Psoas muscle (tissue), 8 donors: ENCODE data around the gene ITGB8. TPM values are rescaled to one million over a fixed set of nuclear protein-coding genes. Genes with fewer than 3 reads are reported as not detected.

ENCODE experiments used
- ATAC-seq, 4 donors: fragments of 200-7000 bp; cut with Tn5 transposase; one replicate each; pipeline ENCODE4 v1.9.1; 2020; ENCODE audit warnings: moderate library complexity in 3 of 4, mild to moderate bottlenecking in 2 of 4
- DNase-seq, 2 donors: peaks; one replicate each; pipeline ENCODE4 v3.0.0-alpha.2; 2020
- H3K27ac ChIP-seq: fragments of 200-600 bp; one replicate; pipeline ENCODE4 v1.8.0; 2022
- H3K27me3 ChIP-seq, 3 donors: fragments of 200-600 bp in 1 of 3; one replicate each; pipeline versions ENCODE4 v1.6.1 to v1.8.0; 2013 to 2022; ENCODE audit warnings: low read length in 2 of 3, mild to moderate bottlenecking in 2 of 3, moderate library complexity in 1 of 3; ENCODE audit not compliant: insufficient read depth in 3 of 3
- H3K36me3 ChIP-seq, 2 donors: fragments of 200-600 bp in 1 of 2; one replicate each; pipeline versions ENCODE4 v1.6.1 to v1.8.0; 2013 to 2022; ENCODE audit warnings: low read depth in 1 of 2, mild to moderate bottlenecking in 1 of 2, moderate library complexity in 1 of 2; ENCODE audit not compliant: insufficient read depth in 1 of 2
- H3K4me1 ChIP-seq: fragments of 200-600 bp; one replicate; pipeline ENCODE4 v1.8.0; 2022
- H3K4me3 ChIP-seq: fragments of 200-600 bp; one replicate; pipeline ENCODE4 v1.8.0; 2022; ENCODE audit warnings: mild to moderate bottlenecking
- H3K9me3 ChIP-seq: fragments of 200-600 bp; one replicate; pipeline ENCODE4 v1.8.0; 2022
- CTCF ChIP-seq: fragments of 200-600 bp; IDR thresholded peaks from one replicate; pipeline ENCODE4 v1.8.0; 2022; ENCODE audit warnings: antibody characterized with exemption
- WGBS, 3 donors: extraction: QIAGEN DNeasy Blood & Tissue Kit; methylation state at CpG; one replicate each; pipeline versions ENCODE4 v1.1.6 to v1.1.7; 2013; 5-methylcytosine and 5-hydroxymethylcytosine counted together
- intact Hi-C, 2 donors: fragments of 100-400 bp; cut with DNase I; formaldehyde crosslinking; loops; one replicate each; pipeline versions ENCODE4 v1.11.0 to v1.14.2; 2022
- polyA plus RNA-seq, 3 donors: library from polyadenylated mRNA; stranded (reverse); fragments of 200-250 nt; gene quantifications; one replicate each; pipeline ENCODE4 v1.2.3, GENCODE V29; 2013
- total RNA-seq, 4 donors: library from RNA; stranded (reverse); fragmentation: NEBNext Ultra II Directional in 2 of 4; extraction: Animal tissue kit (Norgen Biotek cat#: 25700) in 2 of 4; gene quantifications; one replicate each; pipeline versions ENCODE4 v1.2.1 to v1.2.4, GENCODE V29; 2021 to 2023
- donor health status: healthy with polysubstance abuse.
- donor health status: DM: no; HTN: no; CAD: no; lungs with moderate emphysema.
- donor health status: Bipolar disorder and iron deficiency.
- donor health status: healthy.
- donor health status: DM: yes; HTN: yes; CAD: no.
- donor health status: DM: no; HTN: no; CAD: no.
- donor health status: DM: no; HTN: no; CAD: no.
- donor health status: DM: yes; HTN: yes; CAD: no.

The ITGB8 gene
- total and polyA plus RNA-seq, 7 donors, result 0.04 to 0.60 (median 0.12) TPM

GRCh38 chr7:20316706-20317105, 14.0 kb upstream of the ITGB8 start:
- Histone ChIP-seq H3K4me3 (no peak overlapping the region), H3K36me3 (no peaks in the 10 kb centered on the region), H3K27ac (no peak overlapping the region), H3K4me1 (no peaks in the 10 kb centered on the region), H3K9me3 (no peaks in the 10 kb centered on the region), H3K27me3 (no peaks in the 10 kb centered on the region)
- ATAC-seq (no peak), DNase-seq (no peak)
- 82 to 85% (median 85%) methylated on average over 4 of the region's 4 CpGs for WGBS, 3 donors
- TF ChIP-seq CTCF, result no peak
- intact Hi-C loops, result no loop called here

GRCh38 chr7:20317413-20317812, 13.3 kb upstream of the ITGB8 start:
- no peaks in the 10 kb centered on the region for H3K4me1 ChIP-seq
- no peaks in the 10 kb centered on the region for H3K27me3 ChIP-seq
- H3K9me3 ChIP-seq, result no peaks in the 10 kb centered on the region
- no peaks in the 10 kb centered on the region for H3K36me3 ChIP-seq
- no peak for TF ChIP-seq CTCF
- DNase-seq, result no peak
- no peak for ATAC-seq
- no peak overlapping the region for H3K27ac ChIP-seq
- intact Hi-C loops, result no loop called here
- H3K4me3 ChIP-seq, result no peak overlapping the region

DNA sequence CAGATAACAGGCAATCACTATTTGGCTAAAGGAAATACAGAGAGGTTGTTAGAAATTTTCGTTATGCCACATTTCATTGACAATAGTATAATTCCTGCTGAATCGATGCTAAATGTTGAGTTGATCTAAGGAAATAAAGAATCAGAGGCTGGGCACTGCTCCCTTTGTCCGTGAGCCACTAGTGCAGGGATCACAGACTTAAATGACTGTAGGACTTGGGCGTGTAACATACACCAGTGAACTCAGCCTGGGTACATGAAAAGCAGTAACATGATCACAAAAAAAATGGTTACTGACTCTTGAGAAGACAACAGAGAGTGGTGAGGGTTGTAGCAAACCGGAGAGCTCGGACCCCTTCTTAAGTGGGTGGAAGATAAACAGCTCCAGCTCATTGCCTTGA, 11.8 kb upstream of the ITGB8 start:
- Histone ChIP-seq H3K36me3 (no peaks in the 10 kb centered on the region), H3K27me3 (no peaks in the 10 kb centered on the region), H3K4me3 (no peak overlapping the region), H3K4me1 (no peaks in the 10 kb centered on the region), H3K27ac (no peak overlapping the region), H3K9me3 (no peaks in the 10 kb centered on the region)
- intact Hi-C loops, result no loop called here
- DNase-seq (no peak), ATAC-seq (no peak)
- 81 to 87% (median 82%) methylated on average over 6 of the region's 6 CpGs for WGBS, 3 donors
- TF ChIP-seq CTCF, result no peak

DNA sequence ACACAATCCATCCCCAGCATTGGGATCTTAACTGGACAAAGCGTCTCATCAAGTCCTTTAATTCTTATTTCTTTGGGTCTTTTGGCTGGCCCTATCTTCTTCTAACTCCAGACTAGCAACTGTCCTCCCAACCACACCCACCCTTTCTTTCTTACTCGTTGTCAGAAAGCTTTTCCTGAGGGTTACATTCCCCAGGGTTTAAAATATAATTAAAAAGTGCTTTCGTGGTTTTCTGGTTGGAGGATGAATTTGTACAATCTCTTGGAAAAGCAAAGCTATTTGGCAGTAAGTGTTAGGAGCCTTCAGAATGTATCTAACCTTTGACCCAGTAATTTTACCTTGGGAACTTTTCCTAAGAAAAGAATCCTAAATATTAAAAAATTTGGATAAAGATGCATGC, 10.4 kb upstream of the ITGB8 start:
- Histone ChIP-seq H3K4me3 (no peak overlapping the region), H3K36me3 (no peaks in the 10 kb centered on the region), H3K27me3 (no peaks in the 10 kb centered on the region), H3K27ac (no peak overlapping the region), H3K4me1 (no peaks in the 10 kb centered on the region), H3K9me3 (no peaks in the 10 kb centered on the region)
- WGBS, 3 donors, result 51 to 63% (median 51%) methylated on average over 3 of the region's 3 CpGs
- DNase-seq (no peak), ATAC-seq (no peak)
- intact Hi-C loops, result no loop called here
- no peak for TF ChIP-seq CTCF

DNA sequence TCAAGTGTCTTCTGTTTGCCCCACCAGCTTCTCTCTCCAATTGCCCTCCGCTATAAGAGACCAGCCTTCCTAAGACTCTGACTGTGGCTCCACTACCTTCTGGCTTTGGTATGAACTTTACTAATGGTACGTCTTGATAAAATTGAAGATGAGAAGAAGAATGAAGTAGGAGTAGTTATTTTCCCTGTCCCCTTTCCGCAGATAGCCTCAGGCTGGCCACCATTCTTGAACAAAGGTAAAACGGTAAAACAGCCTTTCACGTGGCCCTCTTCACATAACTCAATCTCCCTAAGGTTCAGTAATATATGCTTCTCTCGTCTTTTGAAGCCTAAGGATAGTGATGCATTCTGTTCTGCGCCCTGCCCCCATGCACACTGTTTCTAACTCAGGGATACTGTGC, 9.9 kb upstream of the ITGB8 start:
- intact Hi-C loops, result no loop called here
- WGBS, 3 donors, result 90 to 95% (median 92%) methylated on average over 7 of the region's 7 CpGs
- TF ChIP-seq CTCF, result no peak

More for the DNA sequence above, 9.9 kb upstream of the ITGB8 start:
- Histone ChIP-seq H3K4me1 (no peaks in the 10 kb centered on the region), H3K36me3 (no peaks in the 10 kb centered on the region), H3K27ac (no peak overlapping the region), H3K27me3 (no peaks in the 10 kb centered on the region), H3K4me3 (no peak overlapping the region), H3K9me3 (no peaks in the 10 kb centered on the region)
- DNase-seq, result no peak
- ATAC-seq, result no peak
